Stimulated activated CD4-positive, alpha-beta T cell treated with anti-CD3 and anti-CD28 coated beads, TNF-alpha, amount 100 ng/mL, for 24 hours (primary cell): ENCODE data around the gene TSFM.
"Not testable (repeated sequence)": the region's sequence is repeated elsewhere in the genome, so short reads cannot be mapped to it uniquely, and the experiment has no call there.

Experiments
- DNase-seq, 3 experiments: peaks; one replicate each; pipeline ENCODE4 v3.0.0-alpha.2; 2020; ENCODE audit warnings: low read depth in 3 of 3

The TSFM gene

DNA sequence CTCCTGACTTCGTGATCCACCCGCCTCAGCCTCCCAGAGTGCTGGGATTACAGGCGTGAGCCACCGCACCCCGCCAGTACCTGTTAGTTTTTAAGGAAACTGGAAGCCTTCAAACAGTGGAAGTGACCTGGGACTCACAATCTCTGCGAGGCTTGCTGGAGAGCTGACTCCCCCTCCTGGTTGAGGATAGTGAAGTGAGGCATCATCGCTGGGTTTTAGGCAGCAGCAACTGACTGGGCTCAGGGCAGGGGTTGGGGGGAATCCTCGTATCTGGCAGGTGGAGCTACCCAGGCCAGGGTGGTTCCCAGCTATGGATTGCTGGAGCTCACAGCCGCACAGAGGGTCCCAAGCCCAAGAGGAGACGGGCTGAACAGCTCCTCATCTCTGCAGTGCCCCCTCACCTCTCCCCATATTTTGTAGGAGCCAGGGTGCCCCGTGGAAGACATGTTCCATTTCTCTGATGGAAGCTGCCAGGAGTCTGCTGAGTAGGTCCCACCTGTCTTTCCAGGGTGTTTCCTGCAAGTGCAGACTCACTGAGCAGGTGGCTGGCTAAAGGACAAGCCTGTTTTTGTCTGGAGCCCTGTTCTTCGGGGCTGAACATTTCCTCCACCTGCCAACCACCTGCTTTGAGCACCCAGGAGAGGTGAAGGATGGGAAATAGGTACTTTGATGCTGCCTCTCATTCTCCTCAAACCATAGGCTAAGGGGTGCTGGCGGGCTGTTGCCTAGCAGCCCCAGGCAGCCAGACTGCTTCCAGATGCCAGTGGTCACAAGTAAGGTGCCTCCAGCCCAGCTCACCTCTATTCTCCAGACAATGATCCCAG, 32.8 kb downstream of the TSFM start:
- no peak for DNase-seq

DNA sequence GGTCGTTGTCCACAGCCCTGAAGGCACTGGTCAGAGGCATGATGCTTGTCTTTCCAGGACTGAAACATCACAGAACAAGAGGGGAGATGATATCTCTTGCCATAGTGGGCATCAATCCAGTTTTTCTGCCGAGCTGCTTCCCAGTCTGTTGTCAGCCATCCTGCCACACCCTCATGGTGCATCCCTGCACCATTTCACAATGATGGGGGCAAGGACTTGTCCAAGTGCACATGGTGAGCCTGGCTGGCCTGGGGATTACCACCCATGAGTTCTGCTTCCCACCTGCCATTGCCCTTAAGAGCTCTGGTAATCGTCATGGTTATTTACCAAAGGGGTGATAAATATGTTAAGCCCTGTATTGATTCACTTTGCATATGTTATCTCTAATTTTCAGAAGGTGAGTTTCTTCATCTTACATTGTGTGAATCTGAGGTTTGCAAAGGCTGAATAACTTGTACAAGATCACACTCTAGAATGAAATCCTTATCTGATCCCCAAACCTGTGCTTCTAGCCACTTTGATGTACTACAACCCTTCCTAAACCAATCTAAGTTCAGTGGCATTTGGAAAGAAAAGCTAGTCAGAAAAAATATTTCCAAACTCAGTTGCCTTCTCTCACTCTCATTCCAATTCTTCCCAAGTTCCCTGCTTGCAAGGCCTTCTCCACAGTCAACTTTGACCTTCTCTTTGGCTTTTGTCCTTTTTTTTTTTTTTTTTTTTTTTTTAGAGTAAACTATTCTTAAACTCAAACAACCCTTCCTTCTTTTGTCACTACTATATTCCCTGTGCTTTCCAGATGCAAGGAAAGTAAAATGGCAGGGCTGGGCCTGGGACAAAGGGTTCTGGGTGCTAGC, 33.6 kb downstream of the TSFM start:
- DNase-seq, result no peak

DNA sequence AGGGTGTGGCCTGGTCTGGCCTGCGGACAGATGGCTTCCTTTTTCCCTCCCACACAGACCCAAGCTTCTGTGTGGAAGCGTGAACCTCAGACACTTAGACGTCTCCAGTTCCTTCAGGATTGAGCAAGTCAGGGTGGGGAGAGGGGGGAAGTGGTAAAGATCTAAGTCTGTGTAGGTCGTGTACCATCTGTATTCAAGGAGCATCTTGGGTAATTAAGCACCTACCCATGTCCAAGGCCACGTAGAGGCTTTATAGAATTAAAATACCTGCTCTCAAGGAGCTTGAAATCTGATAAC, 34.2 kb downstream of the TSFM start:
- no peak for DNase-seq

DNA sequence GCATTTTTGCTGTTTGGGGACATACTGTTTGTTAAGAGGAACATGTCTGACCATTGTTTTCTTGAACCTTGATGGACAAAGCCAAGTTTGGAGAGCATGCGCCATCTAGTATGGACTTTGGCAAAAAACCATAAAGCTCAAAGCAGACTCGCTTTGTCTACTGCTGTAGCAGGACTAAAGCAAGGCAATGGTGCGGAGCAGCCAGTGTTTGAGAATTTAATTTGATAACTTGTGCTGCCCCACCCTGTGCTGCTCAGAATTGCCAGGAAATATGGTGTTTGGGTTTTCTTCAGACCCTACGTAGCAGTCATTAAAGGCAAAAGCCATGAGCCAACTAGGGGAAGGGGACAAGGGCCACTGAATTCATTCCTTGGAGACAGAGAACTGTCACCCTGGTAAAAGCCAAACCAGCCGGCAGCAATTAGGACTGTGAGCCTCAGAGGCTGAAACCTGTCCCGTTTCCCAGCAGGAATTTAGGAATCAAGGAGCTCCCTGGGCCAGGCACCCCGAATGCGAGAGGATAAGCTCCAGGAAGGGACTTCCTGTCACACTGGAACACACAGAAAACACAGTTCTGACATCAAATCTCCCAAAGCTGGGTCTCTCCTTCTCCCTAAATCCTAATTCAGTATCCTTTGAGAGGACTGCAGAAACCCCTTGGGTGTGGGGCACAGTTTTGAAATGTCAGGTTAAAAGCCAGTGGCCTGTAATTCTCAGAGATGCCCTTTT, 34.8 kb downstream of the TSFM start:
- DNase-seq, result no peak

GRCh38 chr12:57817990-57818331, 35.4 kb downstream of the TSFM start:
- not testable (repeated sequence) for DNase-seq

DNA sequence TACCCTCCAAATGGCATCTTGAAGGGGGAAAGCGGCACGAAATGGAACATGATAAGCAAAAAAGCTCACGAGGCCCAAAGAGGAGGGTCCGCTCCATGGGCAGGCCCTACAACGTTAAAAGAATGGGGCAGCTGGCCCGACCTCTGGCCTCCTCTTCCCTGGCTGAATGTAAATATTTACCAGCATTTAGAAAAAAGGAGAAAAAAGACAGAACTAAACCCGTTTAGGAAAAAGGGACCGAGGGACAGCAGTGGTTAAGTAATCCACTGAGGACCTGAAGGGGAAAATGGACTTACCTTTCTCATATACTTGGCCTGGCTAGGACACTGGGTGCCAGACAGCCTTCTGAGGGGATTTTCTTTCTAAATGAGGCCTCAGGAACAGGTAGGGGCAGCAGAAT, 37.5 kb downstream of the TSFM start:
- not testable (repeated sequence) for DNase-seq

- DNase-seq, result not testable (repeated sequence)
Observed at GRCh38 chr12:57821015-57821414, 38.4 kb downstream of the TSFM start.

DNA sequence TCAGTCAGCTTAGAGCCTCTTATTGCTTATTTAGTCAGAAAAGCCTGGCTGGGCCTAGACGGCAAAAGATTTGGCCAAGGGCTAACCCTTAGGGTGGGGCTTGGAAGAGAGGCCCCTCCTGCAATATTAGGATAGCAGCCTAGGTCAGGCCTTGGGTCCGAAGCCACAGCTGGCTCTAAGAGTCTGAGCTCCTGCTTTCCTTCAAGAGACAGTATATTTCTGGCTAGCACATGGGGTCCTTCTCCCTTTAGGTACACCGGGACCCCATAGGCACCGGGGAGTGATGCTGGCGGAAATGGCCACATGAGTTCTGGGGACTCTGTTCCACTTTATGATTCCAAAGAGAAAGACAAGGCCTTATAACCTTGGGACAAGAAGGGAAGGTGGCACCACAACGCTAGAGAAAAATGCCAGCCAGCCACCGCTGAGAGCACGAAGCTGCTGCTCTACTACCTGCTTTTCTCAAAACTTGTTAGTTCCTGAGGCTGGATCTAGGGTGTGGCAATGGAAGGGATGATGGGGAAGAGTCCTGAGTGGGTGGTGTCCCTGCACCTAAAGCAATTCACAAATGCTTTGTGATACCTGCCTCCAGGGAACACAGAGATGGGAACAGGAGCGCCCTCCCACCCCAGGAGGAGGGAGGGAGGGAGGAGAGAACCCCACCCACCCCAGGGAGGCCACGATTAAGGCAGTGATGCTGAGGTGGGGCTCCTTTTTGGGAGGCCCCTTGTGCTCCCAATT, 39.1 kb downstream of the TSFM start:
- DNase-seq, result no peak

- no peak for DNase-seq
Observed at GRCh38 chr12:57822392-57823130, 40.0 kb downstream of the TSFM start.

GRCh38 chr12:57823131-57823907, 40.7 kb downstream of the TSFM start:
- no peak for DNase-seq

GRCh38 chr12:57823908-57824640, 41.5 kb downstream of the TSFM start:
- no peak for DNase-seq

DNA sequence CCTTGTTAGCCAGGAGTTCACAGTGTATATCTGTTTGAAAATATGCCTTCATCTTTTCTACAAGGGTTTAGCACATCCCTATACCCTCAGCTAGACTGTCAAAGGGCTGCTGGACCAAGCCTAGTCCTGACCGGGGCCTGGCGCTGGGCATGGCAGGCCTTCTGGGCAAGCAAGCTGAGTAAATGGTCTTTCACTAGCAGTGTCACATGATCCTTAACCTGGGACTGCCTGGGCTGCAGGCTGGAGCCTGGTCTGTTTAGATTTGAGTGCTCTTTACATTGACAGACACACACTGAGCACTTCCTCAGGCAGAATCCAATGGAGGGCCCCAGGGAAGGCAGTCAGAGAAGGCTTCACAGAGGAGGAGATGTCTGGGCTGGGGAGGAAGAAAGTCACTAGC, 42.9 kb downstream of the TSFM start:
- DNase-seq, result no peak

- DNase-seq, result no peak
Observed at GRCh38 chr12:57826400-57826799, 43.8 kb downstream of the TSFM start.

- DNase-seq, result no peak
Observed at GRCh38 chr12:57826966-57827365, 44.4 kb downstream of the TSFM start.

- DNase-seq, result no peak
Observed at GRCh38 chr12:57829025-57829777, 46.6 kb downstream of the TSFM start.

DNA sequence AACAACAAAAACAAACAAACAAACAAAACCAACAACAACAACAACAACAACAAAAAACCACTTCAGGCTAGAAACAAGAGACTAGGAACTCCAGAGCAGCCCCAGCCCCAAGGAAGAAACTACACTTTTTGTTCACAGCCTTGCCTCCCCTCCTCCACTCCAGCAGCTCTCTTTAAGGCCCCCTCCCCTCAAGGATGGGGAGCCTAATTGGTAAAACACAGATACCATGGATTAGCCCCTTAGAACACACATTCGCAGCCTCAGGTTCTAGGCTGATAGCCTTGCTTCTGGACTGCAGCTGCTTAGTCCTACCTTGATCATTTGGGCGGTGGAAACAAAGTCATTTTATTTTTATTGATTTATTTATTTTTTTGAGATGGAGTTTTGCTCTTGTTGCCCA, 47.8 kb downstream of the TSFM start:
- no peak for DNase-seq

- DNase-seq, result no peak
Observed at GRCh38 chr12:57832966-57833365, 50.4 kb downstream of the TSFM start.

DNA sequence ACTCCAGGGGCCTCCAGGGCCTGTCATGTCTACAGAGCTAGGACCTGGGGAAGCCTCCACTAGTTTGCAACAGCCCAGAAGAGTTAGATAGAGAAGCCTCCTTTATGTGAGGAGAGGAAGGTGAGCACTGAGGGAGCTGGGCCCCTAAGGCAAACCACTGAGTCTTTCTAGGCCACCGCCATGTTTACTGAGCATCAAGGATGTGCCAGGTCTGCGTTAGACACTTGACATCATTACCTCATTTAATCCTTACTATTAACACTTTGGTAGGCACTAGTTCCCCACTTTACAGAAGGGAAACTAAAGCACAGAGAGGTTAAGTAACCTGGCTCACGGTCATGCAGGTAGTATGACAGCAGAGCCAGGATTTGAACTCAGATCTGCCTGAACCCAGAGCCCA, 51.1 kb downstream of the TSFM start:
- DNase-seq, result no peak
